Measurements from ENCODE around the gene EFR3B.

EFR3B gene

GRCh38 chr2:25035537-25036220 is 6.2 kb upstream of the EFR3B start:
- TF ChIP-seq USF1 (IDR thresholded peaks at IDR 0.05): no peak

GRCh38 chr2:25036221-25036559 is 5.7 kb upstream of the EFR3B start:
- TF ChIP-seq TCF12 (IDR thresholded peaks at IDR 0.05; ENCODE audit: low read depth): no peak

GRCh38 chr2:25039126-25039525 is 2.8 kb upstream of the EFR3B start:
- TF ChIP-seq CREB1 (IDR thresholded peaks at IDR 0.05; ENCODE audit: low read depth) (no peak), FOXM1 (IDR thresholded peaks at IDR 0.05; ENCODE audit: borderline replicate concordance, low read depth) (no peak), TCF12 (IDR thresholded peaks at IDR 0.05; ENCODE audit: low read depth) (no peak), EP300 (IDR thresholded peaks at IDR 0.05; ENCODE audit: borderline replicate concordance) (no peak), CEBPB (IDR thresholded peaks at IDR 0.05) (no peak), MAX (IDR thresholded peaks at IDR 0.05) (no peak), USF1 (IDR thresholded peaks at IDR 0.05) (no peak), TAF1 (IDR thresholded peaks at IDR 0.05; ENCODE audit: low read depth) (no peak), REST (IDR thresholded peaks at IDR 0.05; ENCODE audit: low read depth) (no peak)

- no peak for TF ChIP-seq ZBTB7A (IDR thresholded peaks at IDR 0.05; ENCODE audit: low read depth)
- TF ChIP-seq NFIC (IDR thresholded peaks at IDR 0.05): peak; percentile 28; the same call in 1 of the 2 replicates
- TF ChIP-seq RAD21 (IDR thresholded peaks at IDR 0.05; ENCODE audit: low read depth): no peak
- TF ChIP-seq CEBPB (IDR thresholded peaks at IDR 0.05): no peak
- TF ChIP-seq EGR1 (IDR thresholded peaks at IDR 0.05): peak; percentile 57
- no peak for TF ChIP-seq USF1 (IDR thresholded peaks at IDR 0.05)
- TF ChIP-seq TAF1 (IDR thresholded peaks at IDR 0.05; ENCODE audit: low read depth): 0 out of 2 replicates have a peak, but pooled peaks have one; percentile 26
- peak; percentile 63 for TF ChIP-seq TEAD4 (IDR thresholded peaks at IDR 0.05)
- peak; percentile 16; the same call in 1 of the 2 replicates for TF ChIP-seq TCF12 (IDR thresholded peaks at IDR 0.05; ENCODE audit: low read depth)
- 0 out of 2 replicates have a peak, but pooled peaks have one; percentile 6 for TF ChIP-seq EP300 (IDR thresholded peaks at IDR 0.05; ENCODE audit: borderline replicate concordance)
- no peak for TF ChIP-seq REST (IDR thresholded peaks at IDR 0.05; ENCODE audit: low read depth)
These were observed 459 bp upstream of the EFR3B start for GRCh38 chr2:25041307-25041927.

GRCh38 chr2:25042321-25043240 is 705 bp downstream of the EFR3B start:
- TF ChIP-seq YY1 (IDR thresholded peaks at IDR 0.05; ENCODE audit: low read depth) (no peak), NFIC (IDR thresholded peaks at IDR 0.05) (peak; percentile 64; the same call in 1 of the 2 replicates)

GRCh38 chr2:25043241-25043867 is 1.5 kb downstream of the EFR3B start:
- TF ChIP-seq CEBPB (IDR thresholded peaks at IDR 0.05) (no peak), TAF1 (IDR thresholded peaks at IDR 0.05; ENCODE audit: low read depth) (no peak), EP300 (IDR thresholded peaks at IDR 0.05; ENCODE audit: borderline replicate concordance) (no peak), USF1 (IDR thresholded peaks at IDR 0.05) (no peak), REST (IDR thresholded peaks at IDR 0.05; ENCODE audit: low read depth) (no peak)
